ENCODE results near the gene ZSWIM6.
"Not testable (repeated sequence)": the region's sequence is repeated elsewhere in the genome, so short reads cannot be mapped to it uniquely, and the experiment has no call there.

The ZSWIM6 gene

DNA sequence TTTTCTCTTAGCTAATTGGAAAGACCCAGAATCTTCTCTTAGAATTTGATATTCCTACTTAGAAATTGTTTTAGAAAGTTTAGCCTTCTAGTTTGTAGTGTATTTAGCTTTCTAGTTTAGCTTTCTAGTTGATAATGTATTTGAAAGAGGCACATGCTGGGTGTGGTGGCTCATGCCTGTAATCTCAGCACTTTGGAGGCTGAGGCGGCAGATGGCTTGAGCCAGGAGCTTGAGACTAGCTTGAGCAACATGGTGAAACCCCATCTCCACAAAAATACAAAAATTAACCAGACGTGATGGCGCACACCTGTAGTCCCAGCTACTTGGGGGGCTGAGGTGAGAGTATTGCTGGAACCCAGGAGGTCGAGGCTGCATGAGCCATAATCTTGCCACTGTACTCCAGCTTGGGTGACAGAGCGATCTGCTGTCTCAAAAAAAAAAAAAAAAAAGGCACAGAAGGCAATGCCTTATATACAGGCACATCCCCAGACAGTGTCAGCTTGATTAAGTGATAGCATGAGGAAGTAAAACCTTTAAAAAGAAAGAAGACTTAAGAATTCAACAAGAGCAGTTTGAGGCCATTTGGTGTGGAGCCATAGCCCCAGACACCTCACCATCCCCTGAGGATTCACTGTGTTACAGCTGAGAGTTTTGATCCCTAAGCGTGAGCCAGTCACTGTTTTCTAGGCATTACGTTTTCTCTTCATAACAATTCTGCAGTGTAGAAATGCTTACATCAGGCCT lies 34.6 kb downstream of the ZSWIM6 start:
- DNase-seq, result no peak

DNA sequence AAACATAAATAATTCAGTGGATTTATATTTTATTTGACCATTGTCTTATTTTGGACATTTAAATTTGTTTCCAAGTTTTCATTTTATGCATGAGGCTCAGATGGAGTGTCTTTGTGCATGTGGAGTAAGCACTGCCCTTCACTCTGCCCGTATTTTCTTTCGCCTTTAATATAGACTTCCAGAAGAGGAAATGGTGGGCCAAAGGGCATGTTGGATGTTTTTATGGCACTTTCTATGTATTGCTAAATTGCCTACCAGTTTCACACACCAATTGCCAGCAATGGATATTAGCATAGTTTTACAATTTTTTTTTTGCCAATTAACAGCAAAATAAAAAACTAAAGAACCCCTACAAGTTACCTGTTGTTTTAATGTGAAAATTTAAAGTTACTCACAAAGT lies 38.4 kb downstream of the ZSWIM6 start:
- DNase-seq, result no peak

DNA sequence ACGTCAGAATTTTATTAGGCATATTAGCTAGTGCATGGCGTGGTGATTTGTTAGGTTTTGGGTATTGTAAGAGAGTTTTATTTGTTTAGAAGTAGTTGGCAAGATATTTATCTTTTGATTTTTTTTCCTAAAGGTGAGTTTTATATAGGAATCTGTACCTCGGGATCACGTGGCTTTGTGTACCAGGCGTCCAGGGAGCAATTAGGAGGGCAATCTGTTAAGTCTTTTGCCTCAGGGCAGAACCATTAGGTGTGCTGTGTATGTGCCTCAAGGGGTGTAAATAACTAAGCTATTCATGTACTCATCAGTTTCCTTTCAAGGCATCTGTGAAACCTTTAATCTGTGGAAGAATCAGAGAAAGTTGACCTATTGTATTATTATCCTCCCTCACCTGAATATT lies 39.4 kb downstream of the ZSWIM6 start:
- DNase-seq, result no peak

DNA sequence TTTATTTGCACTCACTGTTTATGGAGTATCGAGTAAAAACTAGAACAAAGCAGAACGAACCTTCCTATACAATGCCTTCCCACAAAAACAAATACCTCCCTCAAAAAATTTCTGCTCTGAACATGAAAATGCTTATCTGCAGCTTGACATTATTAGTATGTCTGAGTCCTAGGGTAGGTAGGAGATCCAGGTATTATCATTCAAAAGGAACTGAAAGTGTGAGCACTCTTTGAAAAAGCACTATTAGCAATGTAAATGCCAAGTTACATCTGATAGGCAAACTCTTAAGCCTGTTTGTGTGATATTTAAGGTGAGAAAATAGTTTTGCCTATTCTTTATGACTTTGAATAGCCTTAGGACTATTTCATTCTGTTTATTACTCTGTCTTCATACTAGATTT lies 47.6 kb downstream of the ZSWIM6 start:
- no peak for DNase-seq

DNA sequence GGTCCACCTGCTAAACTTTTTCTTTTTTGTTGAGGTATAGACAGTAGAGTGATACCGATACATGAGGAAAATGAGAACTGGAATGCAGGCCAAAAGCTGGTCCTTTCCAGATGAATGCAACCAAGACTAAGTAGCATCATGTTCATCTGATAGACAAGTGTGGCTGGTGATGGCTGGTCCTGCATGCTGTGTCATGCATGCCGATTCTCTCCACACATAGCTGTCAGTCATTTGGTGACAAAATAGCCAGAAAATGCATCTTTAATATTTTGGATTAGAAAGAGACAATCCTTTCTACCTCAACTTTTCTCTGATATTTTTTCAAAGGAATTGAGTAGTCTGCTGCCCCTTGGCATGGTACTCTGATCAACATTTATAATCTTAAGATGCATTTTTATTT lies 49.9 kb downstream of the ZSWIM6 start:
- no peak for DNase-seq

DNA sequence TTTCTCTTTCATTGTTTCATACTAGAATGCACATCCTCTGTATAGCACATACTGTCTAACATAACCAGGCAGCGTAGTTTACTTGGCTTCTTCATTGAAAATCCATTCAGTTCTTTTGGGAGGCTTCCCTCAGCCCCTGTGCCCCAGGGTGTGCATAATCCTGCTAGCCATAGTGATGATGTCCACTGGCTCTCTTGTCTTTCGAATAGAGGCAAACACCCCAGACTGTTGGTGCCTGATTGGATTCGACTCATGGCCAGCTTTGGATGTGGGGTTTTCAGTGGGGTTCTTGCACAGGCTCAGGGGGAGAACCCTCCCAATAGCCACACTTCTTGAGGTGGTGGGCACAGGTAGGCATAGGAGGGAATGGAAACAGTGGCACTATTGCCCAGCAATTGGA lies 53.6 kb downstream of the ZSWIM6 start:
- DNase-seq, result no peak

DNA sequence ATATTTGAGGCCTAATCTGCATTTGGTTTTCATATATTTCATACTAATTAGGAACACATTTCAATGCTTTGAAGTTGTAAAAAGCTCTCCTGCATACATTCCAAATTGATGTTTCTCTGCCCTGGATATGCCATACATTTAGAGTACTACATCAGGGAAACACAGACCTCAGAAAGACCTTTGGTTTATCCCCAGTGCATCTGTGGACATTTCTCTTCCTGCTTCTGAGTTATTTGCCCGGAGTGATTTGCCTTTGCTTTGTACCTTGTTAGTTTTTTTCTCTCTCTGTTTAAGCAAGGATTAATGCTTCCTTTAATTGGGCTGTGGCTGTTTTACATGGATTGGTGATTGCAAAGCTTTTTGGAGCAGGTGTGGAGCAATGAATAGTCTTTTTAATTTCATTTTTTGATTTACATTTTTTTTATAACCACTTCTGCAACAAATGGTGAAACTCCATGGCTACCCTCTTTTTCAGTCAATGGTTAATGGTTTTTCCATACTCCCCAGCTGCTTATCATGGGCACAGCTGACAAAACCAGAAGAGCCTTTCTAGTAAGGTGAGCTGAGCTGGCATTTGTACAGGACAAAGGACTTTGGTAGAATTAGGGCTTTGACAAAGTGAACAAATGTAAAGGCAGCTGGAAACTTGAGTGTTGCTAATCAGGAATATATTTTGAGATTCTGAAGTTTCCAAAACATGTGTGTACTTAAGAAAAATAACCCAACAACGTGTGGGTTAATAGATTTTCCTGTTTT lies 54.2 kb downstream of the ZSWIM6 start:
- no peak for DNase-seq

DNA sequence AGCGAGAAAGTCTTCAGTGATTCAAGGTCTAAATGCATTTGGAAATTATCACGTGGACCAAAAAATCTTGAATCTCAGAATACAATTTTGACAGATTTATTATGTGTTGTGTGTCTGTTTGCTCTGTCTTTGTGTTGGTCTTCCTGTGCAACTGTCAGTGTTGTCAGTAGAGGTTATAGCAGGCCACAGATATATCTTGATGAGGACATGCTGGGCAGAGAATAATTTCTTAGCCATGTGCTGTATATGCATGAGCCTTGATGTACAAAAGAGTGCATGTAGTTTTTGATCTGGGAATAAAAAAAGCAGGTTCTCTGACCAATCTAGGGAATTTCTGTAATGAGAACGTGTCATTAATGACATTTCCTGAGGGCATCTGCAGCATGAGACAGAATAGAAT lies 57.6 kb downstream of the ZSWIM6 start:
- DNase-seq, result no peak

DNA sequence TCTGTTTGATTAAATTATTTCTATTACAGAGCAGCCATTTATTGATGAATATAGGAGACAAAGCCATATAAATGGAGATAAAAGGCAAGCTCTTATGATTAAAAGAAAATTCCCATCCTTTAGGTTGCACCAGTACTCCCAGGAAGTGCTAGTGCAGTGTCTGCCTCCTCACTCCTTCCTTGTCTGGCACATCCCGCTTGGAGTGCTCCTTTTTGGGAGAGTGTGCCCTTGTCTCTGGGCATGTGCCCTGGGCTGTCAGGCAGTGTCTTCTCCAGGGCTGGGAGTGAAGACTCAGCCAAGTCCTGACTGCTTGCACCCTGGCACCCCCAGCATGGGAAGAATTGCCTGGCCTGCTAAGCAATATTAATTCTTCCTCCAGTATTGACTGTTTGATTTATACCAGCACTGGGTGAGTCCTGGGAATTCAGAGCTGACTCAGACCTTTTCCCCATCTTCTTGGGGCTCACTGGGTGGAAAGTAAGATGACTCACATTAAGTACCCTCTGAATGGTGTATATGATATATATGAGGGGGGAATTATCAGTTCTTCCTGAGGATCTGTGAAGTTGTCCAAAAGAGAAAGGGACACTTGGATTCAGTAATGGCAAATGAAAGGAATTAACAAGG lies 62.1 kb downstream of the ZSWIM6 start:
- DNase-seq, result no peak

DNA sequence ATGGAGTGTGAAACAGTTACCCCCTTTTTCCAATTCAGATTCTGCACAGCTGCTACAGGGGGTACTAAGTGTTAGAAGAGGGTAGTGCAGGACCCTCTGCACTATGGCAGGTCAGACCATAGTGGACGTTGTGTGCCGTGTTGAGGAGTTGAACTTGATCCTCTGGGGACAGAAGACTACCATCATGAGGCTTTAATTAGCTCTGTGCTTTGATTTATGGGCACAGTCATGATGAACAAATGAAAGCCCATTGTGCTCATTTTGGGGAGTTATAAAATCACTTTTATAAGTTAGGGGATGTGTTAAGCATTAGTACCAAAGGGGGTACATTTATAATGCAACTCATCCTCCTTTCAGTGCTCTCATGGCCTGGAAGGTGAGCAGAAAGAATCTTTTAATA lies 62.7 kb downstream of the ZSWIM6 start:
- DNase-seq, result no peak

DNA sequence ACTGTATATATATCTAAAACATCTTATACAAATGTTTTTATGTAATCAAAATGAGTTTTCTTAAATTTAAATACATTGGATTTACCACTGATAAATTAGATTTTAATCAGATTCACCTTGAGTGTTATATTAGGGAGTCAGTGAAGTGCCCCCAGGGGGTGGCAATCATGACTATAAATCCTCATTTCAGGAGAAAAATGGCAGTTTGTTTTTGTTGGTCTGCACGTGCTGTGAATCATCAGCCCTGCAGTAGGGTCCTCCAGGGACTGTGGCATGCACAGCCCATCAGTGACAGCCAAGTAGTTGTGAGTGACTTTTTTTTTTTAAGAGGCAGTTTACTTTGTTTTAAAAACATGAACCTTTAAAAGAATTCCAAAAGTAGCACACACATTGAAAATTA lies 65.2 kb downstream of the ZSWIM6 start:
- DNase-seq, result no peak

DNA sequence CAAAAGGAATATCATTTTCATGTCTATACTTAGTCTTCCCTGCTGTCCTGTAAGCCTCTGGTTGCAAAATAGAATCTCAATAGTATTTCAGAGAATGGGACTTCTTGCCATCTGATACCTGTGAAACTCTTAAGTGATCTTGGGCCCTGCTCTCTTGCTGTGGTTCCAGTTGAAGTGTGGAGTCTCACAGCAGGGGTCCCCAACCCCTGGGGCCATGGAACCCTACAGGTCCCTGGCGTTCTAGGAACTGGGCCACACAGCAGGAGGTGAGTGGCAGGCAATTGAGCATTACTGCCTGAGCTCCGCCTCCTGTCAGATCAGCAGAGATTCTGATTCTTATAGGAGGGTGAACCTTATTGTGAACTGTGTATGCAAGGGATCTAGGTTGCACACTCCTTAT lies 65.9 kb downstream of the ZSWIM6 start:
- DNase-seq, result no peak

DNA sequence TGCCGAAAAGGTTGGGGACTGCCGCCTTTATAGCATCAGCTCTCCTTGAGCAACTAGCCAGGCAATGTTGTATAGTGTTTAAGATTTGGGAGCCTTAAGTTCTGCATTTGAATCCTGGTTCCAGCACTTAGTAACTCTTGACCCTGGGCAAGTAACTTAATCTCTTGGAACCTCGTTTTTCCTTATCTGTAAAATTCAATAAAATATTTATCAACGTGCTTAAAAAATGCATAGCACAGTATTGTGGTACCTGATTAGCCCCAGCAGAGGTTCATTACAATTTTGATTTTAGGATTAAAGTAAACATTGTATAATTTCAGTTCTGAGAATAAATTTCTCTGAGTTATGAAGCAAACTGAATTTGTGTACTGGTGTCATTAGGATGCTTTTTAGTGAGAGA lies 66.4 kb downstream of the ZSWIM6 start:
- DNase-seq, result no peak

DNA sequence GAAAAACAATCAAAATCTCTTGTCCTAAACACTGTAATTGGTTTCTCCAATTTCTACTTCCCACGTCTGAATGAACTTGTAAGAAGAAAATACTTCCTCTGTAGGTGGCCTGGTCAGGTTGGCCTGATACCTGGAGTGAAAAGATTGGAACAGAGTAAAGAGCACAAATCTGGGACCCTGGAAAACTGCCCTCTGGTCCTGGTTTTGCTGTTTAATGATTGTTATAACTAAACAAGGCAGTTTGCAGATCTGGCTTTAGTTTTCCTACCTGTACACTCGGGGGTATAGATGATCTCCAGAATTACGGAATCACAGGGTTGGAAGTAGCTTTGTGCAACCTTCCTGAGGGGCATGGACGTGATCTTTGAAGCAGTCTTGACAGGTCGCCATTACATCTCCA lies 67.6 kb downstream of the ZSWIM6 start:
- no peak for DNase-seq

DNA sequence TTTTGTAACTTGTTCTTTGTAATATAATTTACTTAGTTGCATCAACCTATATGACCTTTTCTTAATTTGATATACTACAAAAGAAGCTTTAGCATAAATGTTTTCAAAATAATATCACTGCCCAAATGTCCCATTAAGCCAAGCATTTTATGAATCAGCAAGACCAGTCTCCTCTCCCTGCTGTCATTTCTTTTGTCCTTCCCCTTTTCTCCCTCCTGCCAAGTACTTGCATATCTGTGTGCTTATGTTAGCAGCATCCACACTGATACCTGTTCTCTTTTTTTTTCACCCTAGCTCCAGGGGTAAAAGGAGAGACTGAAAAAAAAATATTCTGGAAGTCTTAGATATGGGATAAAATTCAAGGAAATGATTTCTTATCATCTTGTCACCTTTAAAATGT lies 69.7 kb downstream of the ZSWIM6 start:
- DNase-seq, result no peak

DNA sequence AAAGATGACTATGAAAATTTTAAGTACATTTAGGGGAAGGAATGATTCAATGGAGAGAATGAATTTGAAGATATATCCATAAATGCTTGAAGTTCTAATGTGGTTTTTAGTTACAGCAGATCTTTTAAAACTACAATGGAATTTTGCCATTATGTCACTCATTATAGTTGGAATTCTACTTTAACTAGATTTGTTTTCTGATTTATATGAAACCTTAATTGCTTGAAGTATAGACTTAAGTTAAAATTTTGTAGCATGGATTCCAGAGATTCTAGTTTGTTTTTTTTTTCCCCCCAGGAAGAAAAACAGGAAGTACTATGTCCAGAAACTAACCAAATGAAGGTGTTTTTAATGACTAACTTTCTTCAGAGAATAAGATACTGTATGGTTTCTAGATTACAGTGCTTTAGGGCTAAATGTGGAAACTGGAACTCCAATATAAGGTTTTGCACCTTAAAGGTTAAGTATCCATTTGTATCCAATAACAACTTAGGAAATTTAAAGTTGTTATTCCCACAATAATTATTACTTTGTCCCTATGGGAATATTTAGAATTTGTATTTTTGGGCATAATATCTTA lies 70.3 kb downstream of the ZSWIM6 start:
- no peak for DNase-seq

DNA sequence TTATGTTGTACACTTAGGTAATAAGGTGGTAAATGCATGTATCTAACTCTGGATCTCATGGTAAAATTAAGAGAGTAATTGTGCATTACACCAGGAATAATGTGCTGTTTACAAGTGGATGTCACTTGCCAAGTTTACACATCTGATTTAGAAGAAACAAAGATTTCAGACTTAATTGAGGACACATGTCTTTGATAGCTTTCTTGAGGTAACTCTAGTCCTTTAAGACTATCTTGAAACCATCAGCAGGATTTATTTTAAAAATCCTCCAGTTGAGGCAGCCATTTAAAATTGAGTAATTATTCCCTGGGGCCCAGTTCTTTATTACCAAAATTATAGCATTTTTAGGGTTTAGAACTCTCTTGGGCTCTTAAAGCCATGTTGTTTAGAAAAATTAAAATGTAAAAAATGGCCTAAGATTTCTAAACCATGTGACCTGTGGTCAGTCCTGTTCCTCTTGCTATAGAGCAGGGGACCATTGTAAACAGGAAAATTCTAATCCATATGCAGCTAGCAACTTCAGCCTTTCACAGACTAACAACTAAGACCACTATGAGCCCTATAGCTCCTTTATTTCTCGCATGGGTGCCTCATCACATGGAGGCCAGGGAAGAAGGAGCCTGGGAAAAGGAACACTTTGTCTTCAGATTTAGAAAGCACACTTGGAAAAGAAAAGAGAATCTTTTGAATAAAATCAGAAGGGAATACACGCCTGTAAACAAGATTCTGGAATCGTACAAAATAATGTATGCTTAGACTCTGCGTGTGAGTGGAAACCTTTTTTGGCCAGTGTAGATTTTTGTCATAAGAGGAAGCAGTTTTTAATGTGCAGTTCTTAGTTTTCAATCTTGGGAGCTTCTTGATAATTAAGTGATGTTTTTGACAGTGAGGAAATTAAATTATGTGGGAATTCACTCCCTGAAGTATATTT lies 71.2 kb downstream of the ZSWIM6 start:
- DNase-seq, result no peak

DNA sequence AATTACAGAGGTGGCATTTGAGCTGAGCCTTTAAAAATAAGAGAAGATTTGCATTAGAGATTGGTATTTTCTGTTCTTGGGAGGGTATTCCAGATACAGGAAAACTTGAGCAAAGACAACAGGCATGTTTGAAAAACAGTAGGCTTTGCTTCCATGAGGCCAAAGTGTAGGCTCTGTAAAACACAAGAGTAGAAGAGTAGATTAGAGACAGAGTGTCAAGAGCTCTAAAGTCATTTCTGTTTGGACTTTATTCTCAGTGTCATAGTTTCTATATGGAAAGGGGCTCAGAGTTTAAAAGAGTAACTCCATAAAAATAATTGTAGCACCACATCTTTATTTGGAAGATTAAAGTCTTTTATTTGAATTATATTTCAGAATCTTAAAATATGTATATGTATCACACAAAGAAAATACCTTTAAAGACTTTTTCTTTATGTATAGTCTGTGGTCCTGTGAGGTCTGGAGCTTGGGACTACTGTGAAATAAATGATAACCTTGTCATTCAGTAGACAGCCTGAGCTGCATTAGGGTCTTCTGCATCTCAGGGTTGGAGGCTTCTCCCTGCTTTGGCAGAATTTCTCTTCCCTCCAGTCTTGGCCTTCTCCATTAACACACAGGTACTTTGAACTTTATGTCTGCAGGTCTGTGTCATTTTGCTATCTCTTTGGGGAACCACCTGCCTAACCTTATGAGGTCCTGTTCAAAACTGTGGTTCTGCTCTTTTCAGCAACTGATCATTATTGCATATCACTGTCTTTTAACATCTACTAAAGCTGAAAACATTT lies 73.6 kb downstream of the ZSWIM6 start:
- DNase-seq, result no peak

DNA sequence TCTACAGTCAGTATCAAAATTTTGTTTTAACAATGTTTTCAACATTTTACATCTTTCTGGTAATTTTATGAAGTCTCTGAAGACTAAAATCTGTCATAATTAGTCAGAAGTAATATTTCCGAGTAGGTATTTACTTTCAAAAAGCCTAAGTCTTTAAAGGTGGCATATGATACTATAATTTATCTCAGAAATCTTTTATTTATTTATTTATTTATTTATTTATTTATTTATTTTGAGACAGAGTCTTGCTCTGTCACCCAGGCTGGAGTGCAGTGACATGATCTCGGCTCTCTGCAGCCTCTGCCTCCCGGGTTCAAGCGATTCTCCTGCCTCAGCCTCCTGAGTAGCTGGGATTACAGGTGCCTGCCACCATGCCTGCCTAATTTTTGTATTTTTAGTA lies 74.4 kb downstream of the ZSWIM6 start:
- DNase-seq, result not testable (repeated sequence)

DNA sequence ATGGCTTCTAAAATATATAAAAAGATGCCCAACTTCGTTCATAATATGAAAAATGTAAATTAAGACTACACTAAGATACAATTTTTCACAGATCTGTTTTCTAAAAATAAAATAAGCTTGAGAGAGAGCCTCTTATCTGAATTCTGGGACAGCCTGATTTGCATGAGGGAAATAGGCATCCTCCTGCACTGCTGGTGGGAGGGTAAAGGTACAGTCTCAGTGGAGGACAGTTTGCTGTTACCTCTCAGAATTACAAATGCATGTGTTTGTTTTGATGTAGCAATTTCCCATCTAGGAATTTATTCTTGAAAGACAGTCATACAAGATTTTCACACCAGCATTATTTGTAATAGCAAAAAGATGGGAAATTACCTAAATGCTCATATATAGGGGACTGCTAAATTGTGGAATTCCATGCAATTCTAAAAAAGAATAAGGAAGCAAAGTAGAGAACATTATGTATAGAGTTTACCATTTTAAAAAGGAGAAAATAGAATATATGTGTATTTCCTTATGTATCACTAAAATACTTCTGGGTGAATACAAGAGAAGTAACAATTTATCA lies 75.7 kb downstream of the ZSWIM6 start:
- DNase-seq, result no peak

DNA sequence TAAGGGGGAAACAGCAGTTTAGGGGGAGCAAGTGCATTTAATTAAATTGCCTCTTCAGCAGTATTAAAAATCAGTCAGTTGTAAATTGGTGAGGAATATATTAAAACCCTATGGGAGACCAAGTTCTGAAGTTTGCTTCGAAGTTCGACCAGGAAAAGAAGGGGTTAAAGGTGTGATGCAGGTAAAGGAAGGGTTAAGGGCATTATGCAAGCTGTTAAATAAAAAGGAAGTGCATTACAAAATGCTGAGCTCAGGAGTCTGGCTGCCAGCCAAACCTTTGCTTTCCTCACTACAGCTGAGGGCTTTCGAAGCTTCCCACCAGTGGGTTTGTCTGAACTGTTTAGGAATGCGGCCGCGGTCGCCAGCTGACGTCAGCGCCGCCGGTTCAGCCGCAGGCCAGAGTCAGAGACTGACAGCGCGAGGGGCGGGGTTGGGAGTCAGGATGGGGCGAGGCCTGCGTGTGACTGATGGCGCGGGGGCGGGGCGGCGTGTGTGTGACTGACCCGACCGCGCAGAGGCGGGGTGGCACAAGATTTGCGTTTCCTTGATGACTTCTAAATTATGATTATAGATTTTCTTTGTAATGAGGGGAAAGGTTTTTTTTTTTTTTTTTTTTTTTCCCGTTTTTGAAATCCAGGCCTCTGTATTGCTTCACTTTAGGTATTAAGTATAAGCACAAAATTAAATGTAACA lies 76.6 kb downstream of the ZSWIM6 start:
- DNase-seq, result peak; percentile 92 to 93
